HepG2 (cell line): ENCODE measurements around the gene RPS27A. TPM values are rescaled to one million over a fixed set of nuclear protein-coding genes. Genes with fewer than 3 reads are reported as not detected.

Source experiments
- ARHGAP35 ChIP-seq: sonication (generic); formaldehyde crosslinking; IDR thresholded peaks from 2 replicates; pipeline ENCODE4 v1.9.0; 2022; ENCODE audit warnings: mild to moderate bottlenecking, inconsistent platforms, moderate library complexity, missing genetic modification reagents, borderline replicate concordance
- FOXK2 ChIP-seq: fragments of 450-650 bp; IDR thresholded peaks from 2 replicates; pipeline ENCODE4 v1.6.1; 2016
- HNF4G ChIP-seq, 2 experiments: sonication (generic) in 1 of 2; formaldehyde crosslinking in 1 of 2; IDR thresholded peaks; 2 replicates each; pipeline versions ENCODE4 v1.4.0 to v1.6.1; 2011 to 2020; ENCODE audit warnings: borderline replicate concordance in 2 of 2, low read depth in 2 of 2, mild to moderate bottlenecking in 2 of 2, low read length in 1 of 2, missing genetic modification reagents in 1 of 2, moderate library complexity in 1 of 2
- HOXD1 ChIP-seq: sonication (generic); formaldehyde crosslinking; IDR thresholded peaks from 2 replicates; pipeline ENCODE4 v1.5.0; 2020; ENCODE audit warnings: missing genetic modification reagents
- ISX ChIP-seq: sonication (generic); formaldehyde crosslinking; conservative IDR thresholded peaks from 2 replicates; pipeline ENCODE4 v1.5.0; 2020; ENCODE audit warnings: missing genetic modification reagents
- MXI1 ChIP-seq: IDR thresholded peaks from 3 replicates; pipeline ENCODE4 v1.6.1; 2012; ENCODE audit warnings: low read depth, low read length, inconsistent platforms, borderline replicate concordance
- NFYC ChIP-seq: IDR thresholded peaks from 2 replicates; pipeline ENCODE4 v1.6.1; 2016; ENCODE audit warnings: missing genetic modification reagents, missing compliant biosample characterization
- REL ChIP-seq: sonication (generic); formaldehyde crosslinking; conservative IDR thresholded peaks from 2 replicates; pipeline ENCODE4 v1.8.0; 2022; ENCODE audit warnings: mild to moderate bottlenecking, missing genetic modification reagents, moderate library complexity
- RFXANK ChIP-seq: IDR thresholded peaks from 2 replicates; pipeline ENCODE4 v1.6.1; 2016
- RXRA ChIP-seq: sonication (generic); formaldehyde crosslinking; IDR thresholded peaks from 2 replicates; pipeline ENCODE4 v1.5.1; 2020; ENCODE audit warnings: missing genetic modification reagents
- THYN1 ChIP-seq: sonication (generic); formaldehyde crosslinking; IDR thresholded peaks from 2 replicates; pipeline ENCODE4 v1.8.1; 2023; ENCODE audit warnings: low read depth, mild to moderate bottlenecking, moderate library complexity, missing genetic modification reagents, borderline replicate concordance
- ZNF253 ChIP-seq: sonication (generic); formaldehyde crosslinking; IDR thresholded peaks from 2 replicates; pipeline ENCODE4 v1.8.0; 2022; ENCODE audit warnings: mild to moderate bottlenecking, missing genetic modification reagents, borderline replicate concordance
- ZNF274 ChIP-seq: sonication (generic); formaldehyde crosslinking; IDR thresholded peaks from 2 replicates; pipeline ENCODE4 v1.5.1; 2020; ENCODE audit warnings: mild to moderate bottlenecking, missing genetic modification reagents
- ZNF350 ChIP-seq: sonication (generic); formaldehyde crosslinking; IDR thresholded peaks from 2 replicates; pipeline ENCODE4 v1.4.0; 2020; ENCODE audit warnings: mild to moderate bottlenecking, low read depth, missing genetic modification reagents, borderline replicate concordance
- ZNF780A ChIP-seq: sonication (generic); formaldehyde crosslinking; IDR thresholded peaks from 2 replicates; pipeline ENCODE4 v1.8.0; 2022; ENCODE audit warnings: mild to moderate bottlenecking, missing genetic modification reagents, moderate library complexity
- polyA plus RNA-seq, 8 experiments: library from polyadenylated mRNA; depleted of rRNA in 3 of 8; stranded (reverse) in 7 of 8; unstranded in 1 of 8; fragments of >200 nt; fragmentation: Illumina TruSeq in 4 of 8; extraction: Trizol in 4 of 8; gene quantifications; 2 replicates each; pipeline versions ENCODE4 v1.2.1 to v1.2.3, GENCODE V29; 2011 to 2016; ENCODE audit warnings: low read depth in 4 of 8, missing spikeins in 1 of 8, mixed read lengths in 1 of 8; ENCODE audit not compliant: insufficient read depth in 1 of 8
- total RNA-seq, 5 experiments: library from RNA; depleted of rRNA; stranded (reverse); fragments of >200 nt; fragmentation: Illumina TruSeq; extraction: Trizol; gene quantifications; 2 replicates each; pipeline ENCODE4 v1.2.3, GENCODE V29; 2016; ENCODE audit warnings: low read depth in 1 of 5
- TF ChIP-seq, protein P1 (sequence below): sonication (generic); formaldehyde crosslinking; IDR thresholded peaks from 2 replicates; pipeline ENCODE4 v1.4.0; 2020; ENCODE audit warnings: low read depth, missing genetic modification reagents
- TF ChIP-seq, protein P2 (sequence below): sonication (generic); formaldehyde crosslinking; IDR thresholded peaks from 2 replicates; pipeline ENCODE4 v1.4.0; 2020; ENCODE audit warnings: missing genetic modification reagents
- TF ChIP-seq, protein P3 (sequence below): sonication (generic); formaldehyde crosslinking; IDR thresholded peaks from 2 replicates; pipeline ENCODE4 v1.5.0; 2020; ENCODE audit warnings: missing genetic modification reagents, mild to moderate bottlenecking, borderline replicate concordance
- TF ChIP-seq, protein P4 (sequence below): sonication (generic); formaldehyde crosslinking; conservative IDR thresholded peaks from 2 replicates; pipeline ENCODE4 v1.8.1; 2023; ENCODE audit warnings: missing genetic modification reagents
- TF ChIP-seq, protein P5 (sequence below): sonication (generic); formaldehyde crosslinking; IDR thresholded peaks from 2 replicates; pipeline ENCODE4 v1.5.0; 2020; ENCODE audit warnings: mild to moderate bottlenecking, missing genetic modification reagents, borderline replicate concordance

RPS27A gene
- total and polyA plus RNA-seq, 2 of the 13 experiments (the other 11 are each of a cell fraction or from before 2014, with no cell fraction given): 2,779 to 3,269 TPM

DNA sequence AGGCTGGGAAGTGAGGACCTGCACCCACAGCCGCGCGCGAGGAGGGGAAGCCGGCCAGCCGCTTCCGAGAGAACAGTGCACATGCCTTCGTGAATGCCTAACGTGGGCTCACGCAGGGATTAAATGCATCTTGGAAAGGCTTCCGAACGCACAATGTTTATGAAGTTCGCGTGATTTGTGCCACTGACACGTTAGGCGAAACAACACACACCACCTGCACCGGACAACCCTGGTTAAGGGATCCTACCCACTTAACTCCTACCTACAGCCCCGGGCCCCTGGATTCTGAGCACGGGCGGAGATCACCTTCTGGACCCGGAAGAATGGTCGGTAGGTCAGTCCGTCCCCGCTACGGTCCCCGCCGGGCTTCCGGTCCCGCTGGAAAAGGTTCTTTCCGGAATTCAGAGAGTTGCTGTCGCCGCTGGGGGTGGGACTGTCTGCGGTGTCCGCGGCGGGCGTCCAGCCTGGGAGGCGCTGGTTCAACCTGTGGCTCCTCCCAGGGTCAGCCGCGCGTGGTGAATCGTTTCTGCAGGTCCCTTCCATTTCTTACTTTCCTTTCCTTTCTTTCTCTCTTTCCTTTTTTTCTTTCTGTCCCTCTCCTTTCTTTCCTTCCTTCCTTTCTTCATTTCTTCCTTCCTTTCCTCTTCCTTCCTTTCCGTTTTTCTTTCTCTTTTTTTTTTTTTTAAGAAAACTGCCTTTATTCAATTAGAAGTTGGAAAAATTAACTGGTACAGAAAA, 36.6 kb downstream of the RPS27A start, which contains the start of gene MTIF2 (continued):
- TF ChIP-seq, protein P1, sequence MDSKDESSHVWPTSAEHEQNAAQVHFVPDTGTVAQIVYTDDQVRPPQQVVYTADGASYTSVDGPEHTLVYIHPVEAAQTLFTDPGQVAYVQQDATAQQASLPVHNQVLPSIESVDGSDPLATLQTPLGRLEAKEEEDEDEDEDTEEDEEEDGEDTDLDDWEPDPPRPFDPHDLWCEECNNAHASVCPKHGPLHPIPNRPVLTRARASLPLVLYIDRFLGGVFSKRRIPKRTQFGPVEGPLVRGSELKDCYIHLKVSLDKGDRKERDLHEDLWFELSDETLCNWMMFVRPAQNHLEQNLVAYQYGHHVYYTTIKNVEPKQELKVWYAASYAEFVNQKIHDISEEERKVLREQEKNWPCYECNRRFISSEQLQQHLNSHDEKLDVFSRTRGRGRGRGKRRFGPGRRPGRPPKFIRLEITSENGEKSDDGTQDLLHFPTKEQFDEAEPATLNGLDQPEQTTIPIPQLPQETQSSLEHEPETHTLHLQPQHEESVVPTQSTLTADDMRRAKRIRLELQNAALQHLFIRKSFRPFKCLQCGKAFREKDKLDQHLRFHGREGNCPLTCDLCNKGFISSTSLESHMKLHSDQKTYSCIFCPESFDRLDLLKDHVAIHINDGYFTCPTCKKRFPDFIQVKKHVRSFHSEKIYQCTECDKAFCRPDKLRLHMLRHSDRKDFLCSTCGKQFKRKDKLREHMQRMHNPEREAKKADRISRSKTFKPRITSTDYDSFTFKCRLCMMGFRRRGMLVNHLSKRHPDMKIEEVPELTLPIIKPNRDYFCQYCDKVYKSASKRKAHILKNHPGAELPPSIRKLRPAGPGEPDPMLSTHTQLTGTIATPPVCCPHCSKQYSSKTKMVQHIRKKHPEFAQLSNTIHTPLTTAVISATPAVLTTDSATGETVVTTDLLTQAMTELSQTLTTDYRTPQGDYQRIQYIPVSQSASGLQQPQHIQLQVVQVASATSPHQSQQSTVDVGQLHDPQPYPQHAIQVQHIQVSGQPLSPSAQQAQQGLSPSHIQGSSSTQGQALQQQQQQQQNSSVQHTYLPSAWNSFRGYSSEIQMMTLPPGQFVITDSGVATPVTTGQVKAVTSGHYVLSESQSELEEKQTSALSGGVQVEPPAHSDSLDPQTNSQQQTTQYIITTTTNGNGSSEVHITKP (CRISPR knock-in tag): peak; percentile 90
- peak; percentile 81; the same call in 1 of the 2 replicates for TF ChIP-seq ARHGAP35 (CRISPR knock-in tag)
- TF ChIP-seq ISX (CRISPR knock-in tag): 0 out of 2 replicates have a peak, but pooled peaks have one; percentile 23
- TF ChIP-seq HNF4G (IDR thresholded peaks at IDR 0.05; ENCODE audit: borderline replicate concordance, low read depth, low read length): peak; percentile 91
- TF ChIP-seq HNF4G (CRISPR knock-in tag; IDR thresholded peaks at IDR 0.05; ENCODE audit: borderline replicate concordance, low read depth): peak; percentile 93
- TF ChIP-seq REL: no peak
- TF ChIP-seq THYN1 (CRISPR knock-in tag): 0 out of 2 replicates have a peak, but pooled peaks have one; percentile 83
- TF ChIP-seq ZNF253 (CRISPR knock-in tag): peak; percentile 97; the same call in 1 of the 2 replicates
- peak; percentile 91; the same call in 1 of the 2 replicates for TF ChIP-seq RFXANK
- peak; percentile 63; the same call in 1 of the 2 replicates for TF ChIP-seq FOXK2
- TF ChIP-seq HOXD1 (CRISPR knock-in tag): peak; percentile 86
- peak; percentile 58 for TF ChIP-seq NFYC (CRISPR knock-in tag)
- TF ChIP-seq, protein P2, sequence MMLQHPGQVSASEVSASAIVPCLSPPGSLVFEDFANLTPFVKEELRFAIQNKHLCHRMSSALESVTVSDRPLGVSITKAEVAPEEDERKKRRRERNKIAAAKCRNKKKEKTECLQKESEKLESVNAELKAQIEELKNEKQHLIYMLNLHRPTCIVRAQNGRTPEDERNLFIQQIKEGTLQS (CRISPR knock-in tag): peak; percentile 15; the same call in 1 of the 2 replicates
- TF ChIP-seq, protein P3, sequence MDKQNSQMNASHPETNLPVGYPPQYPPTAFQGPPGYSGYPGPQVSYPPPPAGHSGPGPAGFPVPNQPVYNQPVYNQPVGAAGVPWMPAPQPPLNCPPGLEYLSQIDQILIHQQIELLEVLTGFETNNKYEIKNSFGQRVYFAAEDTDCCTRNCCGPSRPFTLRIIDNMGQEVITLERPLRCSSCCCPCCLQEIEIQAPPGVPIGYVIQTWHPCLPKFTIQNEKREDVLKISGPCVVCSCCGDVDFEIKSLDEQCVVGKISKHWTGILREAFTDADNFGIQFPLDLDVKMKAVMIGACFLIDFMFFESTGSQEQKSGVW (CRISPR knock-in tag): peak; percentile 91; the same call in 1 of the 2 replicates
- peak; percentile 94 for TF ChIP-seq RXRA (CRISPR knock-in tag)
- peak; percentile 100 for TF ChIP-seq ZNF350 (CRISPR knock-in tag)
- TF ChIP-seq, protein P4, sequence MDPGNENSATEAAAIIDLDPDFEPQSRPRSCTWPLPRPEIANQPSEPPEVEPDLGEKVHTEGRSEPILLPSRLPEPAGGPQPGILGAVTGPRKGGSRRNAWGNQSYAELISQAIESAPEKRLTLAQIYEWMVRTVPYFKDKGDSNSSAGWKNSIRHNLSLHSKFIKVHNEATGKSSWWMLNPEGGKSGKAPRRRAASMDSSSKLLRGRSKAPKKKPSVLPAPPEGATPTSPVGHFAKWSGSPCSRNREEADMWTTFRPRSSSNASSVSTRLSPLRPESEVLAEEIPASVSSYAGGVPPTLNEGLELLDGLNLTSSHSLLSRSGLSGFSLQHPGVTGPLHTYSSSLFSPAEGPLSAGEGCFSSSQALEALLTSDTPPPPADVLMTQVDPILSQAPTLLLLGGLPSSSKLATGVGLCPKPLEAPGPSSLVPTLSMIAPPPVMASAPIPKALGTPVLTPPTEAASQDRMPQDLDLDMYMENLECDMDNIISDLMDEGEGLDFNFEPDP (CRISPR knock-in tag): 0 out of 2 replicates have a peak, but pooled peaks have one; percentile 77
- no peak for TF ChIP-seq ZNF780A (CRISPR knock-in tag)
- peak; percentile 93; the same call in 2 of the 3 replicates for TF ChIP-seq MXI1
- TF ChIP-seq, protein P5, sequence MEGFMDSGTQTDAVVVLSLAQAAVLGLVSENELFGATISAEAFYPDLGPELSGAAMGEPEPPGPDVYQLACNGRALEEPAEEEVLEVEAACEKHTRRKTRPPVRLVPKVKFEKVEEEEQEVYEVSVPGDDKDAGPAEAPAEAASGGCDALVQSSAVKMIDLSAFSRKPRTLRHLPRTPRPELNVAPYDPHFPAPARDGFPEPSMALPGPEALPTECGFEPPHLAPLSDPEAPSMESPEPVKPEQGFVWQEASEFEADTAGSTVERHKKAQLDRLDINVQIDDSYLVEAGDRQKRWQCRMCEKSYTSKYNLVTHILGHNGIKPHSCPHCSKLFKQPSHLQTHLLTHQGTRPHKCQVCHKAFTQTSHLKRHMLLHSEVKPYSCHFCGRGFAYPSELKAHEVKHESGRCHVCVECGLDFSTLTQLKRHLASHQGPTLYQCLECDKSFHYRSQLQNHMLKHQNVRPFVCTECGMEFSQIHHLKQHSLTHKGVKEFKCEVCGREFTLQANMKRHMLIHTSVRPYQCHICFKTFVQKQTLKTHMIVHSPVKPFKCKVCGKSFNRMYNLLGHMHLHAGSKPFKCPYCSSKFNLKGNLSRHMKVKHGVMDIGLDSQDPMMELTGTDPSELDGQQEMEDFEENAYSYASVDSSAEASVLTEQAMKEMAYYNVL: peak; percentile 96
- TF ChIP-seq ZNF274 (CRISPR knock-in tag): peak; percentile 91
